Measurements from ENCODE around the gene TRPM2. TPM values are rescaled to one million over a fixed set of nuclear protein-coding genes. Genes with fewer than 3 reads are reported as not detected.

The TRPM2 gene
- total and polyA plus RNA-seq, 2 of the 4 experiments (the other 2 are of a cell fraction) = not detected

- ATAC-seq (ENCODE audit: low read depth) (no peak), DNase-seq (no peak)
- POLR2A ChIA-PET (ENCODE audit: unreplicated experiment) = no interaction called here
- Histone ChIP-seq H4K5ac (ENCODE audit: low read depth, low read length) (no peak overlapping the region), H3K4ac (ENCODE audit: low read depth, low read length) (no peak overlapping the region), H3K27ac (ENCODE audit: insufficient read depth, low read length) (no peak overlapping the region), H3K4me1 (ENCODE audit: control insufficient read depth, insufficient read depth, low read length) (no peaks in the 10 kb centered on the region), H3K56ac (ENCODE audit: extremely low read depth, insufficient read depth, low read length) (no peak overlapping the region), H3K36me3 (ENCODE audit: control insufficient read depth, insufficient read depth, low read length) (no peaks in the 10 kb centered on the region), H2AFZ (replicated peaks; ENCODE audit: low read length, poor library complexity) (no peak overlapping the region), H3K9me1 (ENCODE audit: insufficient read depth, low read length) (no peaks in the 10 kb centered on the region), H2BK15ac (ENCODE audit: low read depth, low read length) (no peak overlapping the region), H3K4me2 (ENCODE audit: low read depth, low read length) (no peak overlapping the region), H3K79me1 (ENCODE audit: low read depth in 1 of 2, low read length in 2 of 2) (no peaks in the 10 kb centered on the region), H3K18ac (ENCODE audit: low read depth, low read length) (no peak overlapping the region), H4K91ac (ENCODE audit: insufficient read depth, low read depth, low read length) (no peak overlapping the region), H4K20me1 (ENCODE audit: insufficient read depth, low read length) (no peaks in the 10 kb centered on the region), H2AK5ac (ENCODE audit: low read depth, low read length) (no peak overlapping the region), H2AK9ac (replicated peaks; ENCODE audit: low read depth, low read length, poor library complexity) (no peak overlapping the region), H3K9ac (ENCODE audit: low read depth, low read length) (no peak overlapping the region), H3K27me3 (ENCODE audit: control insufficient read depth, insufficient read depth, low read length) (peaks cover 2% of the 10 kb centered on the region), H2BK120ac (ENCODE audit: low read depth, low read length) (no peak overlapping the region), H3K14ac (replicated peaks; ENCODE audit: low read depth, low read length) (no peak overlapping the region), H3K23ac (ENCODE audit: low read depth, low read length) (no peak overlapping the region), H2BK20ac (ENCODE audit: low read depth, low read length) (no peak overlapping the region), H2BK5ac (ENCODE audit: low read depth, low read length, poor library complexity, severe bottlenecking) (no peak overlapping the region), H3K9me3 (ENCODE audit: control insufficient read depth, insufficient read depth, low read length) (peaks cover 15% of the 10 kb centered on the region), H4K8ac (ENCODE audit: low read depth in 2 of 2, low read length in 2 of 2) (no peak overlapping the region), H3K4me3 (ENCODE audit: insufficient read depth, low read depth, low read length) (no peak overlapping the region)
- in situ Hi-C loops (cut with MboI; ENCODE audit: low sequenced_read_pairs) (no loop called here), dilution Hi-C loops (cut with HindIII; ENCODE audit: low sequenced_read_pairs, unreplicated experiment) (no loop called here), intact Hi-C loops (cut with micrococcal nuclease) (no loop called here)
- no TSS peak for BruUV-seq (replicated peaks)
- WGBS, 2 experiments (ENCODE audit: extremely low coverage in 2 of 2, insufficient read length in 1 of 2) = 60% methylated on average over 9 of the region's 19 CpGs; no CpG with 5 or more reads in 1 of the 2 experiments
- CTCF ChIA-PET = no interaction called here
- TF ChIP-seq ELK1 (IDR thresholded peaks at IDR 0.05; ENCODE audit: borderline replicate concordance, low read depth, low read length) (no peak), MAFK (IDR thresholded peaks at IDR 0.05; ENCODE audit: low read depth, low read length) (no peak), CHD1 (IDR thresholded peaks at IDR 0.05; ENCODE audit: low read depth, low read length) (no peak), BHLHE40 (IDR thresholded peaks at IDR 0.05; ENCODE audit: low read depth, low read length) (no peak), RCOR1 (IDR thresholded peaks at IDR 0.05; ENCODE audit: insufficient replicate concordance, low read length) (no peak), FOS (IDR thresholded peaks at IDR 0.05; ENCODE audit: low read depth, low read length) (no peak), CTCF (conservative IDR thresholded peaks at IDR 0.05; ENCODE audit: low read depth, low read length) (no peak), SMC3 (IDR thresholded peaks at IDR 0.05; ENCODE audit: low read depth, low read length) (no peak), MXI1 (IDR thresholded peaks at IDR 0.05; ENCODE audit: borderline replicate concordance, low read depth, low read length) (no peak), POLR2A (IDR thresholded peaks at IDR 0.05; ENCODE audit: low read depth, low read length) (no peak), RFX5 (IDR thresholded peaks at IDR 0.05; ENCODE audit: low read depth, low read length) (no peak), NFE2L2 (IDR thresholded peaks at IDR 0.05; ENCODE audit: low read depth, low read length) (no peak), MAZ (IDR thresholded peaks at IDR 0.05; ENCODE audit: borderline replicate concordance, low read depth, low read length) (no peak), USF2 (IDR thresholded peaks at IDR 0.05; ENCODE audit: low read depth, low read length) (no peak), RAD21 (IDR thresholded peaks at IDR 0.05; ENCODE audit: low read length) (no peak)
These were observed 22.4 kb downstream of the TRPM2 start for GRCh38 chr21:44375761-44376241.

Measured in IMR-90 (cell line).